Choroid plexus epithelial cell (primary cell): ENCODE data around the gene RPTOR.

Source experiments
- DNase-seq: peaks from one replicate; pipeline ENCODE4 v3.0.0-alpha.2; 2010; ENCODE audit warnings: low read depth
- H3K4me3 ChIP-seq: 2 replicates; pipeline ENCODE4 v1.5.1; 2011; ENCODE audit warnings: low read depth, mild to moderate bottlenecking, control low read depth, low read length, moderate library complexity
- TF ChIP-seq, protein P1 (sequence below): conservative IDR thresholded peaks from 2 replicates; pipeline ENCODE4 v1.5.1; 2011; ENCODE audit warnings: low read depth, mild to moderate bottlenecking, control low read depth, inconsistent platforms, low read length, moderate library complexity

The RPTOR gene

GRCh38 chr17:80552523-80552922, 7.9 kb downstream of the RPTOR start:
- TF ChIP-seq, protein P1, sequence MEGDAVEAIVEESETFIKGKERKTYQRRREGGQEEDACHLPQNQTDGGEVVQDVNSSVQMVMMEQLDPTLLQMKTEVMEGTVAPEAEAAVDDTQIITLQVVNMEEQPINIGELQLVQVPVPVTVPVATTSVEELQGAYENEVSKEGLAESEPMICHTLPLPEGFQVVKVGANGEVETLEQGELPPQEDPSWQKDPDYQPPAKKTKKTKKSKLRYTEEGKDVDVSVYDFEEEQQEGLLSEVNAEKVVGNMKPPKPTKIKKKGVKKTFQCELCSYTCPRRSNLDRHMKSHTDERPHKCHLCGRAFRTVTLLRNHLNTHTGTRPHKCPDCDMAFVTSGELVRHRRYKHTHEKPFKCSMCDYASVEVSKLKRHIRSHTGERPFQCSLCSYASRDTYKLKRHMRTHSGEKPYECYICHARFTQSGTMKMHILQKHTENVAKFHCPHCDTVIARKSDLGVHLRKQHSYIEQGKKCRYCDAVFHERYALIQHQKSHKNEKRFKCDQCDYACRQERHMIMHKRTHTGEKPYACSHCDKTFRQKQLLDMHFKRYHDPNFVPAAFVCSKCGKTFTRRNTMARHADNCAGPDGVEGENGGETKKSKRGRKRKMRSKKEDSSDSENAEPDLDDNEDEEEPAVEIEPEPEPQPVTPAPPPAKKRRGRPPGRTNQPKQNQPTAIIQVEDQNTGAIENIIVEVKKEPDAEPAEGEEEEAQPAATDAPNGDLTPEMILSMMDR: no peak
- H3K4me3 ChIP-seq: no peak overlapping the region
- DNase-seq: no peak

DNA sequence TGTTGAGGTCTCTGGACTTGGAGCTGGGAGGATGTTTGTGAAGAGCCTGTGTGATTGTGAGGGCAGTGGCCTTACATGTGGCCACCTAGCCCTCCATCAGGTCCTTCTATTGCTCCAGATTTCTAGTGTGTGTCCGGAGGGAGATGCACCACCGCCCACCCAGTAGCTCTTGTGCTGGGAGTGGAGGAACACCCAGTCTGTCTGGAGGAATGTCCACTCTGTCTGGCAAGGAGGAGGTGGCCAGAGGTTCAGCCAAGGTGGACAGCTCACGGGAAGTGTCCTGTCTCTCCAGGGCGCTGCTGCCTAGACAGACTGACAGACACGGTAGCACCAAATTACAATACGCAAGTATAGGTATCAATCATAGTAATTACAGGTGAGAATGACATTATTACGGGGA, 10.6 kb downstream of the RPTOR start:
- TF ChIP-seq, protein P1: no peak
- DNase-seq: no peak
- H3K4me3 ChIP-seq: no peak overlapping the region

DNA sequence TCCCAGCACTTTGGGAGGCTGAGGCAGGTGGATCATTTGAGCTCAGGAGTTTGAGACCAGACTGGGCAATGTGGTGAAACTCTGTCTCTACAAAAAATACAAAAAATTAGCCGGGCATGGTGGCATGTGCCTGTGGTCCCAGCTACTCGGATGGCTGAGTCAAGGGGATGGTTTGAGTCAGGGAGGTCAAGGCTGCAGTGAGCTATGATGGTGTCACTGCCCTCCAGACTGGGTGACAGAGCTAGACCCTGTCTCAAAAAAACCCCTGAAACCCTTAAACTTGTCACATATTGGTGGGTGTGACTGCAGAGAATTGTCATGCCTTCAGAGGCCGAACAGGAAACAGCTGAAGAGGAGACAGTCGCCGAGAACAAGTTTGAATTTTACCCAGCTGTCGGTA, 13.4 kb downstream of the RPTOR start:
- TF ChIP-seq, protein P1: no peak
- no peak overlapping the region for H3K4me3 ChIP-seq
- DNase-seq: no peak

DNA sequence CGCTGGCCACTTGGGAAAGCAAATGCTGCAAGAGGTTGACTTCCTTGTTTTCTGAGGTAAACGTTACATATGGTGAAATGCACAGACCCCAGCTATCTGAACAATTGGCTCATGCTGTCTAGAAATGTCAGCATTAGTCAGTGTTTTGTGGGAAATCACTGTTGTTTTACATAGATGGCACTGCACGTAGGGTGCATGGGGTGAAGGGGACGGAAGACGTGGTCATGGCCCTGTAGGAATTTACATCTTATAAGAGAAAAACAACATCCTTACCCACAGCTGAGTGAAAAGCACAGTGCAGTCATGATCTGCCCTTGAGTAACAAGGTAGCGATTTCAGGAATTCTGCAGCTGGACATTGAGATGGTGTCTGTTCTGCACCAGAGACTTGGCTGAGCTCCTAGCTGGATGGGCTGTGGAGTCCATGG, 15.2 kb downstream of the RPTOR start:
- no peak overlapping the region for H3K4me3 ChIP-seq
- peak; percentile 95 for DNase-seq
- TF ChIP-seq, protein P1: no peak

GRCh38 chr17:80561541-80562114, 17.0 kb downstream of the RPTOR start:
- DNase-seq: no peak
- no peak overlapping the region for H3K4me3 ChIP-seq
- TF ChIP-seq, protein P1: no peak

- DNase-seq: no peak
- TF ChIP-seq, protein P1: no peak
These were observed 19.9 kb downstream of the RPTOR start for GRCh38 chr17:80564545-80564944.

DNA sequence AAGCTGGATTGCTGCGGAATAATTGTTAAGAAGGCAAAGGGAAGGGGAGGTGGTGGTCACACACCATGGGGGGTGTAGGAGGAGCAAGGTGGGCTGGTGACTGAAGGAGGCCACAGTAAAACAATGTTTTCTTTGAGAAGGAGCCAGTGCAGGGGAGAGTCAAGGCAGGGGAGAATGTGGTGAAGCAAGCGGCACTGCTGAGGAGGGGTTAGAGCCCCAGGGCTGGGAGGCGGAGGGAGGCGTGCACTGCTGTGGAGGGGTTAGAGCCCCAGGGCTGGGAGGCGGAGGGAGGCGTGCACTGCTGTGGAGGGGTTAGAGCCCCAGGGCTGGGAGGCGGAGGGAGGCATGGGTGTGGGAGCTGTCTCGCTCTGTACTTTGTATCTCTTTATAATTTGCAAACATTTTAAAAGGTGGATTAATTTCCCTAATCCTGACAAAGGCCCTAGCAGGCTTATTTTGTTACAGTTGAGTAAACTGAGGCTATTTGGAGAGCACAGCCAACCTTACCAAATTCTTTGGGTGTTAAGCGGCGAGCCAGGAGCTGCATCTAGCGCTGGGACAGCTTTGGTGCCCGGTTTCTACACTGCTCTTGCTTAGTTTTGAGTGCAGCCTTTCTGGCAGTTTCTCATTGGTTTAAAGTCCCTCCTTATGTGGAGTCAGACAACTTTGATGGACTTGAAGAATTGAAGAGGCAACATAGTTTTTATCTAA, 20.9 kb downstream of the RPTOR start:
- DNase-seq: no peak
- no peak overlapping the region for H3K4me3 ChIP-seq
- TF ChIP-seq, protein P1: no peak

More at GRCh38 chr17:80564545-80564944, 19.9 kb downstream of the RPTOR start:
- no peak overlapping the region for H3K4me3 ChIP-seq
